ENCODE measurements around the gene DNAJC17. TPM values are rescaled to one million over a fixed set of nuclear protein-coding genes. Genes with fewer than 3 reads are reported as not detected.
A peak's percentile ranks its signal among the peaks of the same experiment; 100 is the strongest.

DNAJC17 gene
- total and polyA plus RNA-seq, 8 donors = 24.3 to 50.1 (median 42.1) TPM

DNA sequence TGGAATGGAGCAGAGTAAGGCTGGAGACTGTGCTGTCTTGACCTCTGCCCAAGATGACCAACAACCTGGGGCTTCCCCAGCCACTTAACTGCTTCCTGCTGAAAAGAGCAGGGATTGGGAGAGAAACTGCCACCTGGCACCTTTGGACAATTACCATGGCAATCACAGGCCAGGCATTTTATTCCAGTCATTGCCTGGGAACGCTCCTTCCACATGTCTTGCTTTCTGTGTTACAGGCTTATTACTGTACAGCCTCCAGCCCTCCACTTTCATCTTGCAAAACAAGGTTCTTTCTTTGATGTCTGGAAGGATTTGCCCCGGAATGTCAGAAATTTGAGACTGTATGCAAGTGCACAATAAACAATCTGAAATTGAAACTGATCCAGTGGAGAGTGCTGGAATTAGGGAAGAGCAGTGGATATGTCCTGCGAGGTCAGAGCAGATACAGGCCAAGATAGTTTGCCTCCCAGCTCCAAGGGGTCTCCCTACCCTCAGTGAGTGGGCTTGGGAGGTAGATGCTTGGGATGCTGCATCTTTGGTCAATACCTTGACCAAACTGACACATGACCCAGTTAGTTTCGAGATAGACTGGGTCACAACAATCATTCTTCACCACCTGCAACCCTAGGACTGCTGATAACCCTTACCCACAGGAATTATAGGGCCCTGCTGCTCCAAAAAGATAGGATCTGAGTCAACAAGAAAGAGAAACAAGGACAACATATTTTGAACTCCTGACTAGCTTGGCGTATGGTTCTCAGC lies 18.6 kb upstream of the DNAJC17 start:
- no peaks in the 10 kb centered on the region for H3K4me1 ChIP-seq
- no peak overlapping the region for H3K27ac ChIP-seq
- H3K36me3 ChIP-seq = no peaks in the 10 kb centered on the region
- no peak for TF ChIP-seq CTCF (IDR thresholded peaks at IDR 0.05)
- peak; percentile 74 for ATAC-seq
- H3K27me3 ChIP-seq = no peaks in the 10 kb centered on the region
- intact Hi-C loops (cut with DNase I) = no loop called here
- H3K4me3 ChIP-seq = no peak overlapping the region
- no peak for DNase-seq
- H3K9me3 ChIP-seq = no peaks in the 10 kb centered on the region

GRCh38 chr15:40823572-40824343 lies 16.5 kb upstream of the DNAJC17 start:
- H3K4me3 ChIP-seq = no peak overlapping the region
- H3K27me3 ChIP-seq = no peaks in the 10 kb centered on the region
- intact Hi-C loops (cut with DNase I) = no loop called here
- TF ChIP-seq CTCF (IDR thresholded peaks at IDR 0.05) = no peak
- ATAC-seq = no peak
- DNase-seq = no peak
- no peaks in the 10 kb centered on the region for H3K9me3 ChIP-seq
- H3K4me1 ChIP-seq = no peaks in the 10 kb centered on the region
- no peaks in the 10 kb centered on the region for H3K36me3 ChIP-seq
- no peak overlapping the region for H3K27ac ChIP-seq

DNA sequence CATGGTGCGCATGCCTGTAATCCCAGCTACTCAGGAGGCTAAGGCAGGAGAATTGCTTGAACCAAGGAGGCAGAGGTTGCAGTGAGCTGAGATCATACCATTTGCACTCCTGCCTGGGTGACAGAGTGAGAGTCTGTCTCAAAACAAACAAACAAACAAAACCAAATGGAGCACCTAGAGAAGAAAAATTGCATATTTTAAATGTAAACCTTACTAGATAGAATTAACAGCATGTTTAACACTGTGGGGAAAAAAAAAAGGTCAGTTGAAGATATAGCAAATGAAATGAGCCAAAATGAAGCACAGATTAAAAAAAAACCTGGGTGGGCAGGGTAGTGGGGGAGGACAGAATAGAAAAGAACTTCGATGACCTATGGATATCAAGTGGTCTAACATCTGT lies 13.9 kb upstream of the DNAJC17 start:
- Histone ChIP-seq H3K36me3 (no peaks in the 10 kb centered on the region), H3K4me3 (no peak overlapping the region), H3K27ac (no peak overlapping the region), H3K4me1 (no peaks in the 10 kb centered on the region), H3K9me3 (no peaks in the 10 kb centered on the region), H3K27me3 (no peaks in the 10 kb centered on the region)
- no peak for TF ChIP-seq CTCF (IDR thresholded peaks at IDR 0.05)
- no peak for DNase-seq
- intact Hi-C loops (cut with DNase I) = no loop called here
- ATAC-seq = no peak

DNA sequence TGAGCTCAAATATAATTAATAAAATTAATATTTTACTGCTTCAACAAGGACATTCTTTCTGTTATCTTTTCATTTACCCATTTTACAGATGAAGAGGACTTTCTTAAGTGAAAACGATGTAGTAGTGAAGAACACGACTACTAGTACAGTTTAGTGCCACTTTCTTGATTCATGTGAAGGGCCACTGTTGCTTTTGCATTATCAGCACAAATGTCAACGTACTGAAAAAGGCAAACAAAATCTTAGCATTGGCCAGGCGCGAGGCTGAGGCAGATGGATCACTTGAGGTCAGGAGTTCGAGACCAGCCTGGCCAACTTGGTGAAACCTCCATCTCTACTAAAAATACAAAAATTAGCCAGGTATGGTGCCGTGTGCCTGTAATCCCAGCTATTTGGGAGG lies 11.8 kb upstream of the DNAJC17 start:
- H3K4me3 ChIP-seq = no peak overlapping the region
- no peaks in the 10 kb centered on the region for H3K9me3 ChIP-seq
- ATAC-seq (no peak), DNase-seq (no peak)
- TF ChIP-seq CTCF (IDR thresholded peaks at IDR 0.05) = no peak
- no peaks in the 10 kb centered on the region for H3K4me1 ChIP-seq
- peaks cover 0 to 11% of the 10 kb centered on the region in 2 donors for H3K36me3 ChIP-seq
- H3K27ac ChIP-seq = no peak overlapping the region
- intact Hi-C loops (cut with DNase I) = no loop called here
- H3K27me3 ChIP-seq = no peaks in the 10 kb centered on the region

DNA sequence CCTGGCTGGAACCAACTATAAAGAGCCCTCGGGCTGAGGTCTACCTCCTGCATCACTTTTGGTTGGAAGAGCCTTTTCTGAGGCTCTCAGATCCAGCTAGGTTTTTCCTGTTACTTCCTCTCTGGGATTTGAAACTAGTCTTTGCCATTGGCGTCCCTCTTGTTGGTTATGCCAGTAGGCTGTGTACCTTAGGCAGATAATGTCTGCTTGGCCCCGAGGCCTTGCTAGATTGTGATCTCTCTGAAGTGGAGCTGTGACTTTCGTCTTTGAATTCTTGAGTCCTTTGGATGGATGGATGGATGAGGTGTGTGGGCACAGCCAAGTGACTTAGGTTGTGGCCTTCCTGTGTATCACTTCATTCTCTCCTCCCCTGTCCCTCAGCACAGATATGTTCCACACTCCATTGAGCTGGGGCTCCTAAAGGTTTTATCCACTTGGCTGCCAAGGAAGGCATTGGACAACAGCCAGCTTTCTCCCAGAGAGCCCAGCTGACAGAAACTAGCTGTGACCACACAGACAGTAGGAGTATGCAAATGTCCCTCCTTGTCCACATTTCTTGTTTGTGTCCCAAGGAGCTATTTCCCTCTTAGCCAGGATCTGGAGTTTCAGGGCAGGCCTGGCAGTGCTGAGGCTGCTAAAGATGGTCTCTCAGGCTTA lies 7.9 kb upstream of the DNAJC17 start:
- peak; percentile 36 for ATAC-seq
- Histone ChIP-seq H3K27me3 (no peaks in the 10 kb centered on the region), H3K36me3 (peaks cover 0 to 46% of the 10 kb centered on the region in 2 donors), H3K27ac (no peak overlapping the region), H3K9me3 (no peaks in the 10 kb centered on the region), H3K4me1 (no peaks in the 10 kb centered on the region), H3K4me3 (no peak overlapping the region)
- peak in 2 of 4 donors; percentile 43 to 61 for DNase-seq
- intact Hi-C loops (cut with DNase I) = no loop called here
- TF ChIP-seq CTCF (IDR thresholded peaks at IDR 0.05) = no peak
